Placental epithelial cell (primary cell): ENCODE data around the gene PBXIP1. TPM values are rescaled to one million over a fixed set of nuclear protein-coding genes. Genes with fewer than 3 reads are reported as not detected.

Source experiments
- small RNA-seq: library from RNA; depleted of rRNA; stranded (forward); fragments of <200 nt; gene quantifications from one replicate; pipeline ENCODE3, GENCODE V24; 2012
- total RNA-seq: library from RNA; depleted of rRNA; stranded (reverse); fragments of >200 nt; gene quantifications from 2 replicates; pipeline ENCODE4 v1.2.3, GENCODE V29; 2012

Gene PBXIP1, protein sequence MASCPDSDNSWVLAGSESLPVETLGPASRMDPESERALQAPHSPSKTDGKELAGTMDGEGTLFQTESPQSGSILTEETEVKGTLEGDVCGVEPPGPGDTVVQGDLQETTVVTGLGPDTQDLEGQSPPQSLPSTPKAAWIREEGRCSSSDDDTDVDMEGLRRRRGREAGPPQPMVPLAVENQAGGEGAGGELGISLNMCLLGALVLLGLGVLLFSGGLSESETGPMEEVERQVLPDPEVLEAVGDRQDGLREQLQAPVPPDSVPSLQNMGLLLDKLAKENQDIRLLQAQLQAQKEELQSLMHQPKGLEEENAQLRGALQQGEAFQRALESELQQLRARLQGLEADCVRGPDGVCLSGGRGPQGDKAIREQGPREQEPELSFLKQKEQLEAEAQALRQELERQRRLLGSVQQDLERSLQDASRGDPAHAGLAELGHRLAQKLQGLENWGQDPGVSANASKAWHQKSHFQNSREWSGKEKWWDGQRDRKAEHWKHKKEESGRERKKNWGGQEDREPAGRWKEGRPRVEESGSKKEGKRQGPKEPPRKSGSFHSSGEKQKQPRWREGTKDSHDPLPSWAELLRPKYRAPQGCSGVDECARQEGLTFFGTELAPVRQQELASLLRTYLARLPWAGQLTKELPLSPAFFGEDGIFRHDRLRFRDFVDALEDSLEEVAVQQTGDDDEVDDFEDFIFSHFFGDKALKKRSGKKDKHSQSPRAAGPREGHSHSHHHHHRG
- 48.5 and 97.4 TPM in 2 replicates for total RNA-seq

DNA sequence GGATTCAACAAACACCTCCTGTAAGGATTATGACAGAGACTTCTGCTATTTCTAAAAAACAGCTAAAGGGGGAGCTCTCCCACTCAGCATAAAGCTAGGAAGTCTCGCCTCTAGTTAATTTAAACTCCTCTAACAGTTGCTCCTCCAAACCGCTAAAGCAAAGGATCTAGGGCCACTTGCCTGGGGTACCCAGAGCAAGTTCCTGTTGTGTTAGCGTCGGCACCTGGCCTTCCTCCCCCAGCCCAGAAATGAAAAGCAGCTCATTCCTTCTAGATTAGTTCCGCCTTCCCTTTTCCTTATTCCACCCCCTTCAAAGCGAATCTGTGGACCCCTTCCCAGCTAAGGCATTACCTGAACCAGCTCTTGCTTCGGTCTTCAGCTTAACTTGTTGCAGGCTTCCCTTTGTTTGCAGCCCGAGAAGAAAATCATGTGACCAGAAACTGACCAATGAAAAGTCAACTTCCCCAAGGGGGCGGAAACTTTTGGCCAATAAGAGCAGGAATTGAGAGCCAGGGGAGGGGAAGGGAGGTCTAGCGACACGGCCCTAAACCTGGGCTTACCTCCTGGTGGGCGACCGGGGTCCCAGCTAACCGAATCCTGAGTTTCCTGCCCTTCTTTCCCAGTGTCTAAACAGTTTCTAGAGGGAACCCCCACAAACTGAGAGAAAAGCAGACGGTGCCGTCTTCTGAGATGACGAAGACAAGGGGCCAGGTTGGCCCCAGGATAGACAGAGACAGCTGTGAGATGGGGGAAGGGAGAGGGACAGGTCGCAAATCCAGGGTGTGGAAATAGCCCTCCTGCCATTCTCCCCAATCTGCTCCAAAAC lies at the start of gene PBXIP1:
TSS of gene PBXIP1 (minus strand) at position 382 of the 826 bp plus-strand sequence. CDS start 2,378 bp downstream, outside the sequence.

DNA sequence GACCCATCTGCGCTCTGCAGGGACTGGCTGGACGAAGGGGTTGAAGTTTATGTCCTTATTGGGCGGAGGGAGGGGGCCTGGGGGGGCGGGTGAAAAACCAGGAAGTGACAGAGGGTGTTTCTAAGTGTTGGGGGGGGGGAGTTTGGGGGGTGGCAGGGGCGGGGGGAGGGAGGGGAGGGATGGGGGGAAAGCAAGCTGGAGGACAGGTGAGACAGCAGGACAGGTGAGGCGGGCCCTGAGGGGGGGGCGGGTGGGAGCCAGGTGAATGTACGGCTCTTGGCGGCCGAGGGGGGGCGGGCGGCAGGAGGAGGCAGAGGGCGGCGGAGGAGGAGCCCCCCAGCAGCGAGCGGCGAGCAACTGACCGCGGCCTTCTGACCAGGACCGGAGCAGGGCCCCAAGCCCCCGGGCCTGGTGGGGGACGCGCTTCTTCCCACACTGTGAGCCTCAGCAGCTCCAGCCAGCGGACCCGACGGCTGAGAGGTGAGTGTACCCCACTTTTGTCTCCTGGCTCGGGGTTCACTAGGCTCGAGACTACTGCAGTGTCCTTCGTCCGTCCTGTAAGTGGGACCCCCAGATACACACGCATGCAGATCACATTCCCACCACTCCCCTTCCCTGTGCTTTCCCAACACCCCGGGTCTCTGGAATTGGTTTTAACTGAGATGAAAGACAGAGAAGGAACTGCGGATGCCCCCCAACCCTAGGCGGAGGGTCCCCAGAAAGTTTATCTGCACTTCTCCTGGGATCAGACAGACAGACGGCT lies 46.7 kb upstream of the PBXIP1 start, which contains the start of gene ZBTB7B:
TSS of gene ZBTB7B (plus strand) at position 339 of the 763 bp plus-strand sequence. CDS start 11,859 bp downstream, outside the sequence.

DNA sequence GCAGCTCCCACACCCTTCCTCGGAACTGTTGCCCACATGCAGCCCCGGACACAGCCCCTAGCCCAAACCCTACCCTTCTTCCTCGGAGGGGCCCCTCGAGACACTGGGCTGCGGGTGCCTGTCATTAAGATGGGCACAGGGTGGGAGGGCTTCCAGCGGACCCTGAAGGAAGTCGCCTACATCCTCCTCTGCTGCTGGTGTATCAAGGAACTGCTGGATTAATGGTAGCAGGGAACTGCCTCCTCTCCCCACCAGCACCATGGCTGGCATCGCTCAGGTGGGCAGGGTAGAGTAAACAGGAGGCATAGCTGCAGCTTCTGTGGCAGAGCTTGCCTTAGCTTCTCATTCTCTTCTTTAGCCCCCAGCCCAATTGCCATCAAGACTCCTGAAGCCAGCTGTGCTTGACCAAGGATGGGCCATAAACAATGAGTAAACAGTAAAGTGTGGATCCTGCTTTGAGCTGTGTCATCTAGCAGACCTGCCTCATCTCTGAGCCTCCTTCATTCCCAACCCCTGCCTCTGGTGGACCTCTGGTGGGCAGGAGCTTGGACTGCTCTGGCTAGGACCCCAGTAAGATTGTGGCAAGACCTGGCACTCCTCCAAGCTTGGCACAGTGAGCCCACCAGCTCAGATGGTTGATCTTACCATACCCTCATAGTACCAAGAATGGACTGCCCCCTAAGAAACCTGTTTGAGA lies 37.8 kb upstream of the PBXIP1 start, which contains the start of gene LENEP:
TSS of gene LENEP (plus strand) at position 15 of the 697 bp plus-strand sequence. CDS start at position 37, 22 bp downstream.

DNA sequence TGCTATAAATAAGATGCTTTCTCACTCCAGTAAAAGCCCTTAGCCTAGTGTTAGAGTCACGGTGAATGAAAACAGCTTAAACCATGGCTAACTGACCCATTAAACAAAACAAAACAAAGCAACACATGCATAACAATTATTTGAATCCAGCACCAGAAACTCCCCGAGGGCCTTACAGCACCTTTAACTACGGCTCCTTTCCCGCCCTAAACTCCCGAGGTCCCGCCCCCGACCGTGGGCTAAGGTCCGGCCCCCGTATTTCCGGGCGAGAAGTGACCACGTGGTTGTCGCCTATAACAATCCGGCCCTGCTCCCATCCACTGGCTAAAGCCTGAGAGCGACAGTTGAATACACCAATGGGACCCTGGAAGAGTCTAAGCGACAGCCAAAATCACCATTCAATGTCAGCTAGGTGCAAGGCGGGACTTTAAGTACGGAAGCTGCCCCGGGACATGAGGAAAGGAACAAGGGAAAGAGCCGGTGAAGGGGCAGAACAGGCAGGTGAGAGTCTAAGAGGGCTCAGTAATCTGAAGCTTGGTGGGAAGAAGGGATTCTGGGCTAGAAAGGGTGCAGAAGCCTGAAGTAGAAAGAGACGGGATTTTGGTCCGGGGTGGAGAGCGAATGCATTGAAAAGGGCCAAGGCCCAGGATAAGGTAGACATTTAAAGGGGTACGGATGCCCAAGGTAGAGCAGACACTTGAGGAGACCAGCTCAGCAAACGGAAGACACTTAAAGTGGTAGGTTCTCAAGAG lies 27.2 kb upstream of the PBXIP1 start, which contains the start of gene FLAD1:
TSS of gene FLAD1 (plus strand) at position 448 of the 752 bp plus-strand sequence. CDS start 351 bp downstream, outside the sequence.

DNA sequence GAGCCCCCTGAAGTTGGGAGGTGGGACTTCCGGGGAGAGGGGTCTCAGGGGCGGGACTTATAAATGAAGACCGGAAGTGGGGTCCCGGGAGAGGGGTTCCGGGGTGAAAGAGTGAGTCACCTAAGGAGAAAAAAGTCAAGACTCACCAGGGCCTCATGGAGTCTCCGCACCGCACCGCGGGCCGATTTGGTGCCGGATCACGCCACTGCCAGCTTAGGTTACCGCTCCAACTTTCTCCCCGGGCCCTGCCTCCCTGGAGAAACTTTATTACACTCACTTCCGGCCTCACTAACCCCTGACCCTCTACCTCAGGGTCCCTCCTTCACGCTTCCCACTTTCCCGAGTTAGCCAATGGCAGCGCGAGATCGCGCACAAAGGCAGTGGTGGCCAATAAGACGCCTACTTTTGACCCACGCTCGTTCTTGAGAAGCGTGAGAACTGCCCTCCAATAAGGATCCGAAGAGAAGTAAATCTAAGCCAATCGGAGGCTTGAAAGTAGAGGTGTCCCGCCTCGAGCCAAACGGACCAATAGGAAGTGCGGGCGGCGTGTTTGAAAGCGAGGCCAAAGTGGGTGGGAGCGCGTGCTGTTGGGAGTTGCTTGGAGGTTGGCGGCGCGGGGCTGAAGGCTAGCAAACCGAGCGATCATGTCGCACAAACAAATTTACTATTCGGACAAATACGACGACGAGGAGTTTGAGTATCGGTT lies 18.4 kb upstream of the PBXIP1 start, which contains the start of gene CKS1B:
TSS of gene CKS1B (plus strand) at position 580 of the 706 bp plus-strand sequence. CDS start at position 645, 65 bp downstream.

DNA sequence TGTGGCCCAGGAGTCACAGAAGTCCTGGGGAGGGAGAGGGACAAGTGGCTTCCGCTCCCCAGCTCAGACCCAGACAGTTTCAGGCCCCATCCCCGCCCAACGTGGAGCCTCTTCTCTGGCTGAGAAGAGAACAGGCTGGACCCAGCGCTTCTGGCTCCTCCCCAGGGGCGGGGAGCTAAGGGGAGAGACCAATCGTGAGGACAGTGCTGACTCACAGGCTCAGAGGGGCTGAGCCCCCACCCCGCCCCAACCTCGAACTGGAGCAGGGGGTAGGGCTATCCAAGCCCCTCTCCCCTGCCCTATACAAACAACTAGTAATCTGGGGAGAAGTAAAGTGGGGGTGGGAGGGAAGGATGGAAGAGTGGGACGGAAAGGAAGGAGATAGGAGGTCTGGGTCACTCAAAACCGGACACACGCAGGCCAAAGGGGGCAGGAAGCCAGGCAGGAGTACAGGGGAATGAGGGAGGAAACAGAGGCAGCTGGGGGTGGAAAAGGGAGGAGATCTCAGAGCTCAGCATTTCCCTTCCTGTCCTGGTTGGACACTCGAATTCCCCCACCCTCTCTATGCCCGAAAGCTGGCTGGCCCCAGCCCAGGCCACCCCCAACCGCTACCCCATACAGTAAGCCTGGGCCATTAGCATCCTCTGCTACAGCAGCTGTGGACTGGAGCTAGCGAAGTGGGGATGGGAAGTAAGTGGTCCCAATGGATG lies 14.9 kb upstream of the PBXIP1 start, which contains the start of gene SHC1:
TSS of gene SHC1 (minus strand) at position 117 of the 710 bp plus-strand sequence. CDS start 221 bp downstream, outside the sequence.

DNA sequence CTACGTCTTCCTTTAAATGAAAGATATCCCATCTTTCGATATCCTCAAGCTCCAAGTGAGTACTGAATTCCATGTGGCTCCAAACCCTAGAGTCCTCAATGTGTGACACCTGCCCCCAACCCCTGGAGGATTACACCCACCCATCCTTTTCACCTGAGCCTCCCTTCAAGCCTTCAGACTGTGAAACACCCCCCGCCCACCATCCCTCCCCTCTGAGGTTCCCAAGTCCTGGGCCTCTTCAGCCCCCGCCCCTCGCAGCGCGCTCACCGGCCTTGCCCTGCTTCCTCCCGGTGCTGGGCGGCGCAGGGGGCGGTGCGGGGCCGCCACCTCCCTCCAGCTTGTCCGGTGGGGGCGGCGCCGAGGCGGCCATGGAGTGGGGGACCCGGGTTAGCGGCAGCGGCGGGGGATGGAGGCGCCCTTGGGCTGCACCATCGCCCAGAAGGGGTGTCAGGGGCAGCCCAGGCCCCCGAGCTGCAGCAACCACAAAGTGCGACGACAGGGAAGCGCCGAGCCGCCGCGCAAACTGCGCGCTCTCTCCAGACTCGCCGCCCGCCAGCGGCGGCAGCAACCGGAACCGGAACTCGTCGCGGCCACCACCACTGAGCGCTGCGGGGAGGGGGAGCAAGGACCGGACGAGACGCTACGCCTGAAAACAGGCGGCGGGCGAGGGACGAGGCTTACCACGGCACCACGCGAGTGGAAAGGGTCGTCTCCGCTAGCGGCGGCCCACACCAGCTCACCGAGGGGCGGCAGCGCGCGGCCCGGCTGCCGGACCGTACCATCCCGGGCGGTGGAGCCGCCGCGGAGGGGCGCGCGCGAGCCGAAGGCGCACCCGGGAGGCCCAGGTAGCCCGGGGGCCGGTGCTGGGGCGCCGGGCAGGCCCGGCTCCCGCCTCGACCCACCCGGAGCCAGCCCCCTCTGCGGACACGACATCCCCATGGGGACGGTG lies 5.6 kb upstream of the PBXIP1 start, which contains the start of gene PYGO2:
TSS of gene PYGO2 (minus strand) at position 576 of the 949 bp plus-strand sequence. CDS start at position 370, 206 bp downstream.

DNA sequence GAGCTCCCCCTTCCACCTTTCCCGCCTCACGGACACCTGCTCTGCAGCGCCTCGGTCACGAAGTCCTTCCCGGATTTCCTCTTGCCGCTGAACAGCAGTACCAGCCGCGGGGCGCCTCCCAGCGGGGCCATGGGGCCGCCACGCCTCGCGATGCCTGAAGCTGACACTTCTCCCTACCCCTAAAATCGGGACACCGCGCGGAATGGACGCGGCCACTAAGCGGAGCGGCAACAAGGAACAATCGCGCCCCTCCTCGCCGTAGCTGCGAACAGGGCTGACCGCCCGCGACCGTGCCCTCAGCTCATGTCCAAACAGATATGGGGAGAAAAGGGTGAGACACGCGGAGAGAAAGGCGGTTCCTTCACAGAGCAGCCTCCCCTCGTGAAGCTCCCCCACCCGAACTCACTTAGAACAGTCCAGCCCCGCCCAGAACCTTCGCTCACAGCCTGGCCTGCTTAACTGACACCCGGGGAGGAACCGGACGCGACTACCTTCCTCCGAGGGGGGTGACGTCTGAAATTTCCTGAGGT lies 19.3 kb downstream of the PBXIP1 start, which contains the start of gene PMVK:
TSS of gene PMVK (minus strand) at position 165 of the 530 bp plus-strand sequence. CDS start at position 131, 34 bp downstream.

Small RNA genes within 50 kb of the gene (small RNA-seq; reads per million reads assigned to genes)
- gene MIR4258 (not detected), gene RF00017 (not detected)

Other genes starting within 250 kb of the PBXIP1 start
- gene KCNN3, start 85.8 kb downstream of the PBXIP1 start, total RNA-seq: under 0.01 TPM in 2 replicates
- 5.0 and 6.3 TPM in 2 replicates for gene PMVK, start 19.4 kb downstream of the PBXIP1 start, total RNA-seq
- gene PYGO2, start 5.7 kb upstream of the PBXIP1 start, total RNA-seq: 21.8 and 22.4 TPM in 2 replicates
- gene SHC1, start 14.6 kb upstream of the PBXIP1 start, total RNA-seq: 138 and 239 TPM in 2 replicates
- gene CKS1B, start 18.6 kb upstream of the PBXIP1 start, total RNA-seq: 41.0 and 43.2 TPM in 2 replicates
- gene FLAD1, start 27.2 kb upstream of the PBXIP1 start, total RNA-seq: 20.0 and 31.0 TPM in 2 replicates
- gene LENEP, start 37.5 kb upstream of the PBXIP1 start, total RNA-seq: 3.9 TPM in 1 of 2 replicates, not detected in the other
- 26.3 and 29.4 TPM in 2 replicates for gene ZBTB7B, start 46.7 kb upstream of the PBXIP1 start, total RNA-seq
- 0.43 and 2.4 TPM in 2 replicates for gene DCST2, start 77.7 kb upstream of the PBXIP1 start, total RNA-seq
- 0.22 TPM in 1 of 2 replicates, not detected in the other for gene DCST1, start 77.7 kb upstream of the PBXIP1 start, total RNA-seq
- gene ADAM15, start 95.2 kb upstream of the PBXIP1 start, total RNA-seq: 110 and 156 TPM in 2 replicates
- gene EFNA4, start 107.6 kb upstream of the PBXIP1 start, total RNA-seq: 7.9 and 10.2 TPM in 2 replicates
- gene EFNA3, start 122.7 kb upstream of the PBXIP1 start, total RNA-seq: 2.0 and 3.5 TPM in 2 replicates
- gene EFNA1, start 171.8 kb upstream of the PBXIP1 start, total RNA-seq: 18.8 and 59.3 TPM in 2 replicates
- 29.8 and 44.9 TPM in 2 replicates for gene SLC50A1, start 179.8 kb upstream of the PBXIP1 start, total RNA-seq
- 40.8 and 47.1 TPM in 2 replicates for gene DPM3, start 184.4 kb upstream of the PBXIP1 start, total RNA-seq
- gene KRTCAP2, start 217.2 kb upstream of the PBXIP1 start, total RNA-seq: 98.0 and 123 TPM in 2 replicates
- gene TRIM46, start 217.8 kb upstream of the PBXIP1 start, total RNA-seq: 1.5 and 1.6 TPM in 2 replicates